Stimulated activated CD4-positive, alpha-beta T cell treated with anti-CD3 and anti-CD28 coated beads, Interleukin-12 subunit alpha, Interleukin-12 subunit beta, amount 100 ng/mL, for 48 hours (primary cell): ENCODE results near the gene CCDC93.
"Not testable (repeated sequence)": the region's sequence is repeated elsewhere in the genome, so short reads cannot be mapped to it uniquely, and the experiment has no call there.

Experiments
- DNase-seq, 3 donors: peaks; one replicate each; pipeline ENCODE4 v3.0.0-alpha.2; 2020; ENCODE audit warnings: low read depth in 2 of 3, low spot score in 1 of 3

CCDC93 gene

GRCh38 chr2:118045286-118045685, 31.4 kb upstream of the CCDC93 start:
- no peak for DNase-seq

GRCh38 chr2:118044854-118045253, 31.0 kb upstream of the CCDC93 start:
- DNase-seq, result no peak

- no peak for DNase-seq
Measured at GRCh38 chr2:118044103-118044716, 30.3 kb upstream of the CCDC93 start.

GRCh38 chr2:118040891-118041290, 27.0 kb upstream of the CCDC93 start:
- no peak for DNase-seq

GRCh38 chr2:118032169-118033013, 18.5 kb upstream of the CCDC93 start:
- DNase-seq, result peak in 2 of 3 donors; percentile 20 to 38

- no peak for DNase-seq
Measured at GRCh38 chr2:118031566-118031965, 17.7 kb upstream of the CCDC93 start.

- no peak for DNase-seq
Measured at GRCh38 chr2:118029025-118029424, 15.2 kb upstream of the CCDC93 start.

- DNase-seq, result no peak
Measured at GRCh38 chr2:118021356-118021755, 7.5 kb upstream of the CCDC93 start.

GRCh38 chr2:118019821-118020220, 6.0 kb upstream of the CCDC93 start:
- DNase-seq, result no peak

- no peak for DNase-seq
Measured at GRCh38 chr2:118016911-118017310, 3.0 kb upstream of the CCDC93 start.

- DNase-seq, result not testable (repeated sequence)
Measured at GRCh38 chr2:118015761-118016160, 1.9 kb upstream of the CCDC93 start.

GRCh38 chr2:118014492-118014824, 588 bp upstream of the CCDC93 start:
- no peak for DNase-seq

GRCh38 chr2:118013221-118013723, 598 bp downstream of the CCDC93 start:
- DNase-seq, result peak in 1 of 3 donors; percentile 19

GRCh38 chr2:118012778-118013177, 1.1 kb downstream of the CCDC93 start:
- no peak for DNase-seq

GRCh38 chr2:118010473-118010872, 3.4 kb downstream of the CCDC93 start:
- no peak for DNase-seq

- no peak for DNase-seq
Measured at GRCh38 chr2:118006861-118007260, 7.0 kb downstream of the CCDC93 start.

- no peak for DNase-seq
Measured at GRCh38 chr2:118006326-118006725, 7.5 kb downstream of the CCDC93 start.

GRCh38 chr2:118003396-118003824, 10.5 kb downstream of the CCDC93 start:
- DNase-seq, result peak; percentile 5 to 74 (median 12)

- DNase-seq, result no peak
Measured at GRCh38 chr2:118000041-118000440, 13.8 kb downstream of the CCDC93 start.

GRCh38 chr2:117997872-117998454, 15.9 kb downstream of the CCDC93 start:
- no peak for DNase-seq

- DNase-seq, result no peak
Measured at GRCh38 chr2:117996525-117996924, 17.3 kb downstream of the CCDC93 start.

- DNase-seq, result no peak
Measured at GRCh38 chr2:117994729-117995128, 19.1 kb downstream of the CCDC93 start.
